ENCODE results near the gene DSG4.

Gene DSG4

GRCh38 chr18:31364190-31364589 lies 12.4 kb upstream of the DSG4 start:
- no peak for TF ChIP-seq CTCF (IDR thresholded peaks at IDR 0.05)
- peaks cover 4% of the 10 kb centered on the region for H3K27me3 Mint-ChIP-seq (ENCODE audit: low read depth, poor library complexity)
- peaks cover 5% of the 10 kb centered on the region for H3K36me3 Mint-ChIP-seq (ENCODE audit: low read depth)
- no peak for DNase-seq
- no peak overlapping the region for H3K27ac Mint-ChIP-seq
- peaks cover 13% of the 10 kb centered on the region for H3K9me3 Mint-ChIP-seq
- no peak overlapping the region for H3K4me3 Mint-ChIP-seq
- H3K4me1 Mint-ChIP-seq = peaks cover 8% of the 10 kb centered on the region

- H3K36me3 Mint-ChIP-seq (ENCODE audit: low read depth) = no peaks in the 10 kb centered on the region
- H3K9me3 Mint-ChIP-seq = peaks cover 13% of the 10 kb centered on the region
- TF ChIP-seq CTCF (IDR thresholded peaks at IDR 0.05) = no peak
- H3K4me1 Mint-ChIP-seq = peaks cover 22% of the 10 kb centered on the region
- peaks cover 4% of the 10 kb centered on the region for H3K27me3 Mint-ChIP-seq (ENCODE audit: low read depth, poor library complexity)
- H3K4me3 Mint-ChIP-seq = no peak overlapping the region
- no peak overlapping the region for H3K27ac Mint-ChIP-seq
- no peak for DNase-seq
Measured at GRCh38 chr18:31369478-31369877, 7.1 kb upstream of the DSG4 start.

GRCh38 chr18:31371989-31372388 lies 4.6 kb upstream of the DSG4 start:
- Mint-ChIP-seq H3K9me3 (peaks cover 13% of the 10 kb centered on the region), H3K4me1 (peaks cover 37% of the 10 kb centered on the region), H3K4me3 (no peak overlapping the region), H3K27me3 (ENCODE audit: low read depth, poor library complexity) (peaks cover 4% of the 10 kb centered on the region), H3K27ac (peak overlapping the region; percentile 44), H3K36me3 (ENCODE audit: low read depth) (no peaks in the 10 kb centered on the region)
- no peak for TF ChIP-seq CTCF (IDR thresholded peaks at IDR 0.05)
- DNase-seq = no peak

GRCh38 chr18:31373641-31374040 lies 2.9 kb upstream of the DSG4 start:
- Mint-ChIP-seq H3K36me3 (ENCODE audit: low read depth) (no peaks in the 10 kb centered on the region), H3K9me3 (peaks cover 2% of the 10 kb centered on the region), H3K4me3 (no peak overlapping the region), H3K27me3 (ENCODE audit: low read depth, poor library complexity) (no peaks in the 10 kb centered on the region), H3K4me1 (peaks cover 37% of the 10 kb centered on the region), H3K27ac (peak overlapping the region; percentile 64)
- DNase-seq = no peak
- no peak for TF ChIP-seq CTCF (IDR thresholded peaks at IDR 0.05)

- H3K36me3 Mint-ChIP-seq (ENCODE audit: low read depth) = no peaks in the 10 kb centered on the region
- DNase-seq = no peak
- no peak overlapping the region for H3K4me3 Mint-ChIP-seq
- H3K4me1 Mint-ChIP-seq = peaks cover 6% of the 10 kb centered on the region
- peaks cover 7% of the 10 kb centered on the region for H3K27me3 Mint-ChIP-seq (ENCODE audit: low read depth, poor library complexity)
- H3K27ac Mint-ChIP-seq = no peak overlapping the region
- TF ChIP-seq CTCF (IDR thresholded peaks at IDR 0.05) = no peak
- H3K9me3 Mint-ChIP-seq = no peaks in the 10 kb centered on the region
Measured at GRCh38 chr18:31380912-31381311, 4.3 kb downstream of the DSG4 start.

- H3K9me3 Mint-ChIP-seq = no peaks in the 10 kb centered on the region
- no peak for DNase-seq
- no peak overlapping the region for H3K4me3 Mint-ChIP-seq
- peaks cover 7% of the 10 kb centered on the region for H3K27me3 Mint-ChIP-seq (ENCODE audit: low read depth, poor library complexity)
- H3K27ac Mint-ChIP-seq = no peak overlapping the region
- H3K36me3 Mint-ChIP-seq (ENCODE audit: low read depth) = no peaks in the 10 kb centered on the region
- peaks cover 9% of the 10 kb centered on the region for H3K4me1 Mint-ChIP-seq
- TF ChIP-seq CTCF (IDR thresholded peaks at IDR 0.05) = no peak
Measured at GRCh38 chr18:31382107-31382506, 5.5 kb downstream of the DSG4 start.
